ENCODE data around the gene BARX2.

The BARX2 gene

DNA sequence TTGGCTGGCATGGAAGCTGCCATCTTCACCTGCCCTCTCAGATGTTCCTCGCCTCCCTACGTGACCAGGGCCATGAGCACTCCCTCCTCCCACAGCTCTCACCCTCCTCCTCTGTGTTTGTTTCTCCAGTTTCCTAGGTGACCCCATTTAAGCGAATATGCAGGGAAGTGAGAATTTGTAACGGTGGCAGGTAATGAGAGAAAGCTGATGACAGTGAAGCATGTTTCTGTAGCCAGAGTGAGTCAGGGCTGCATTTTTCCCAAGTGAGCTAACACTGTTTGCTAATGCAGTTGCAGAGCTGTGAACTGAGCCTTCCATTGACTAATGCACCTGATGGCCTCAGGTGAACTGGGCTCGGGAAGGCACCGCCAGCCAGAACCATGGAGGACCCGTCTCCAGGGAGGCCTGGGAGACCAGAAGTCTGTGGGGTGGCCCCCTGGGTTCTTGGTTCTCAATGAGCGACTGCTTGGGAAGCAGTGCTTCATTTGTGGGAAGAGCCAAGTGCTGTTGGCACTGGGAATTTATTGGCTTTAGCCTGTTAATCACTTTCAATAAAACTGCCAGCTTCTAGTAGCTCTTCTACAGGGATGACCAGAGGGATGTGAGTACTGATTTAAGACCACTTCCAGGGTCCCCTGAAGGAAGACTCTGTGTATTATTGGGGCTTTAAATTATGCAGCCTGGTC lies 64.5 kb downstream of the BARX2 start:
- no peak for DNase-seq

DNA sequence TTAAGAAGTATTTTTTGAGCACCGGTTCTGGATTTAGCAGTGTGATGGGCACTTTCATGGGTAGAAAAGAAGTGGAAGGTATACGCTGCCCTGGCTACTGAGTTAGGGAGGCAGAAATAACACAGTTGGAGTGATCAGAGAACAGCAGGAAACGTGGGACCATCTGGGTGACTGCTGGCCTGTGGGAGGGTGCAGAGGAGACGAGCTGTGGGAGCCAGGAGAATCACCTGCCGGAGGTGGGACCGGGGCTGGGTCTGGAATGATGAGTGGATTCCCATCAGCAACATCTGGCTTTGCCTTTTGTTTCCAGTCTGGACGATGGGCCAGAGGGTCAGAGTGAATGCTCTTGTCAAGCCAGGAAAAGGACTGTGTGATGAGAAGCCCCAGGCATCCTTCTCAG lies 66.5 kb downstream of the BARX2 start:
- DNase-seq = no peak

DNA sequence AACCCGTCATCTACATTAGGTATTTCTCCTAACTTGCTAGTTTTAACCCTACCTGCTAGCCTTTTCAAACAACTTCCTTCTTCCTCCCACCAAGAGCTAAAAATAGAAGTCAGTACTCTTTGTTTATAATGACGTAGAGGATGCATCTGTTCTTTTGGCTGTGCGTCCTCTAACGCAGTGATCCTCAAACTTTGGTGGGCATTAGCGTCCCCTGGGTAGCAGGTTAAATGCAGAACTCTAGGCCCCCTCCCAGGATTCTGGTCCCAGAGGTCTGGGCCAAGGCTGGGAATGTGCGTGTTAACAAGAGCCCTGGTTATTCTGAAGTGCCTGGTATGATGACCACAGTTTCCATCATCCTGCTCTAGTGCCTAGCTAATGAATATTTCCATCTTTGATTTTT lies 67.6 kb downstream of the BARX2 start:
- DNase-seq = no peak

DNA sequence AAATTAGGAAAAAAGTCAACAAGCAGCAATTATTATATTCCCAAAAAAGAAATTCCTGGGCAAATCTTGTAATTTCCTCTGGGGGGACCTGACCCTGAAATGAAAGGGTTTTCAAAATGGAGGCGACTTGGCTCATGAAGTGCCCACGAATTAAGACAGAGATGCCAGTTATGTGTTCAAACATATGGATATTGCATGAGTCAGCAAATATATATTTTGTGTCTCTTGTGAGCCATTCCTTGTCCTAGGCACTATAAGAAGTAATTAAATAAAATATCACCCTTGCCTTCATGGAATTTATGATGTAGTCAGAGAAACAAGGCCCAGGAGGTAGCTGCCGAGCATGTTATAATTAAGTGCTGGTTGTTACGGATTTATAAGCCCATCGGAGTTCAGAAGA lies 68.6 kb downstream of the BARX2 start:
- no peak for DNase-seq

DNA sequence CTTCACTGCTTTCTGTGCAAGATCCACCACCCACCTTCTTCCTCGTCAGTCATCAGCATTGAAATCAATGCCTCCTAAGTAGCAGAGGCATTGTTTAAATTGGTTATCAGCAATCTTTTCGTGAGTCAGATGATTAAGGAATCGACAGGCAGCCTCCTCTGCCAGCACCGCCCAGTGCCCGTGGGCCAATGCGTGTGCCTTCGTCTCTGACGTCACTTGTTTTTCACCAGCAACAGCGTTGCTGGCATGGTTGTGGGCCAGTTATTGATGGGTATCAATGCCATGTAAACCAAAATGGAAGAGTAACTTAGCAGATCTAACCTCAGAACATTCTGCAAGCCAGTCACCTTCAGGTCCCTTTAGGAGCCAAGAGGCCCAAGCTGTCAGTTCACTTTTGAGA lies 69.6 kb downstream of the BARX2 start:
- no peak for DNase-seq

DNA sequence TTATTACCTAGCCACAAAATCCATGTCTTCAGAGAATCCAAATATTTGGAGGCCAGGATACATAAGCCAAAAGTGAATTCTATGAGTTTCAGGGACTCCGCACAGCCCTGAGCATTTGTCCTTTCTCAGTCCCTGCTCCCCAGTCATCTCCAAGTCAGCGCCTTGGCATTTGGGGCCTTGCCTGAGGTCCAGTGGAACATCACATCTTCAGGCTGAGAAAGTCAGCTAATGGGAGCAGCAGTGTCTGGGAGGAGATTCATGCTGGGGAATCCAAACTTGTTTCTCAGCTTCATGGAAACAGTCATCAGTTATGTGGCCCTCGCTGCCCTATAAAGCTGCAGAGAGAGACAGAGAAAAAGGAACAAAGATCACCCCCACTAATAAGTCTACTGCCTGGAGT lies 70.9 kb downstream of the BARX2 start:
- DNase-seq = no peak

DNA sequence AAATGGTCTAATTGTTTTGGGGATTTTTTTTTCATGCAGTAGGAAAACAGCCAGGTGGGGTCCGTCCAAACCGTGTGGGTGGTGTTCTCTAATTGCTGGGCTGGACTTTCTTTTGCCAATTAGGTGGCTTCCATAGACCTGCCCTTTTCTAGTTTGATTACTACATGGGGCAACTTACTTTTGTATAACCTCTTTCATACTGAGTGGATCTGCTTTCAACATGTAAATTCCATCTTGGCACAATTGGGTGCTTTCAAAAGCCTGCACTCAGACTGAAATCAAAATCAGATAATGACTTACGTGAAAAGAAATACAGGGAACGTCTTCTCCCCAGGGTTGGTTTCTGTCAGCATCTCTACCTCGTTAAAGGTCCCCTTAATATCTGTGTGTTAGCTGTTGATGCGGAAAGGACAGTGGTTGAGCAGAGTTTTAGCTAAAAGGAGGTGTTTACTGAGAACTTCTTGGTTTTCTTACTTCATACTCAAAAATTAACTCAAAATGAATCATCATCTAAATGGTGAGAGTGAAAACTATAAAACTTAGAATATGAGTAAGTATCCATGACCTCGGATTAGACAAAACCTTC lies 72.1 kb downstream of the BARX2 start:
- no peak for DNase-seq

DNA sequence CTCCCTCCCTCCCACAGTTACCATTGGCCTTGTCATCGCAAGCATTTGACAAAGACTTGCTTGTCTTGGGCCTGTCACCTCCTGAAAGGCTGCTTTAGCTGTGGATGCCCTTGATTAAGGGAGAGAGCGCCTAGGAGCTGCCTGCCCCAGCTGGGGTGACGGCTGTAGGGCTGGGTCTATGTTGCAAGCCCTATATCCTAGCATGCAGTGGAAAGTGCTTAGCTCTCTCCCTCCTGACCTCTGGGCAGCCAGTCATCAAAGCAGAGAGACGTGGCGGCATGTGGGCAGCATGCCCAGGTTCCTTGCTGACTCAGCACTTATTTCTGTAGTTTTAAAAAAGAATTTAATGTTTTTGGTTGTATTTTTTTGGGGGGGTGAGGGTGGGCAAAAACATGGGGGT lies 75.9 kb downstream of the BARX2 start:
- DNase-seq = no peak

DNA sequence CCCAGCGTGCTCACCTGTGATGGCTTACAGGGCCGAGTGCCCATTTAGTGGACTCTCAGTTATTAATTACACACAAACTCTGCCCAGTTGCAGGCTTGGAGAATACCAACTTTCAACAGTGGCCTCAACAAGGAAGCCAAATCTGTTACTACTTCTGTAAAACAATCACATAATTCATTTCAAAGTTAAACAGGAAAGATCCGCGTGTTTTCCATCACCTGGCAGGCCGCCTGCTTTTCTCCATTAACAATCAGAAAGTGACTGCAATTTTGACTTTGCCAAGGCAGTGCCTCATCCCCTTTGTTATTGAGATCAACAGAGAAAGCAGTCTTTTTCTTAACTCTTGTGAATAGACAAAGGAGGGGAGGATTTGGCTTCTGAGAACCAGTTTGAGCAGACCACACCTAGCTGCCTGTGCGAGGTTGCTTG lies 77.7 kb downstream of the BARX2 start:
- no peak for DNase-seq

DNA sequence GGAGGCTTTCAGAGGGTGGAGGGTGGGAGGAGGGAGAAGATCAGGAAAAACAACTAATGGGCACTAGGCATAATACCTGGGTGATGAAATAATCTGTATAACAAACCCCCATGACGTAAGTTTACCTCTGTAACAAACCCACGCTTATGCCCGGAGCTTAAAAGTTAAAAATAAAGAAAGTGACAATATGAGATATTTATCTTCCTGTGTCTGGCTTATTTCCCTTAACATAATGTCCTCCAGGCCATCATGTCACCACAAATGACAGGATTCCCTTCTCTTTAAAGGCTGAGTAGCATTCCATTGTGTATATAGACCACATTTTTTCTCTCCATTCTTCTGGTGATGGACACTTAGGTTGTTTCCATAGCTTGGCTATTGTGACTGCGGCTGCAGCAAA lies 79.5 kb downstream of the BARX2 start:
- DNase-seq = no peak

DNA sequence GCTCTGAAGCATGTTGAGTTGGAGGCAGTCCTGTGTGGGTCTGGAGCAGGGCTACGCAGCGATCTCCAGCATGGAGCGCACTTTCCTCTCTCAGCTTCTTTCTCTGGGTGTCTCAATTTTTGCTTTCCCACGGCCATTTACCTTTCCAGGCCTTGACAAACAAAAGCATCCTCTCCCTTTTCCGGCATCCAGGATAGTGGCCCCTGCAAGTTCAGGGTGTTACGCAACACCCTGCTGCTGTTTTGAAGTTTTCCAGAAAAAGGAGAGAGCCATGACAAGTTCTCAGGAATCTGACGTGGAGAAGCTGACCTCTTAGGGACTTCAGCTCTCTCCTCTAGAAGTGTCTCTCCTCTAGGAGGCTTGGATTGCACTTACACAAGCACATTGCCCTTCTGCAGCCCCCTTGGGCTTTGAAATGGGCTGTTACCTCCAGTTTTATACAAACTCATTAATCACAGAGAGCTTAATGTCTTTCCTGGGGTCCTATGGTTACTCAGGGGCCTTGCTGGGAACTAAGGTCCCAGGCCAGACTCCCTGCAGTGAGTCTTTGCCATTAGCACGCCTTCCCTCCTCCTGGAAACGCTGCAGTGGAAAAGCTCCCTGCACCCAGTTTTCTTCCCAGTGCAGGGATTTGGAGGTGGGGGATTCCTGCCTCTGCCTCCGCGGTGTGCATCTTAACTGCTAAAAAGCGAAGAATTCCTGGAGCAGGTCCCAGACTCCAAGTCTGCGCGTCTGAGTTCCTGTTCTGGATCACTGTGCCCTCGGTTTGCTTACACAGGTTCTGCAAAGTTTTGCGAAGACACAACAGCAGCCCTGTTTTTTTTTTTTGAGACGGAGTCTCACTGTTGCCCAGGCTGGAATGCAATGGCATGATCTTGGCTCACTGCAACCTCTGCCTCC lies 80.4 kb downstream of the BARX2 start:
- DNase-seq = no peak

DNA sequence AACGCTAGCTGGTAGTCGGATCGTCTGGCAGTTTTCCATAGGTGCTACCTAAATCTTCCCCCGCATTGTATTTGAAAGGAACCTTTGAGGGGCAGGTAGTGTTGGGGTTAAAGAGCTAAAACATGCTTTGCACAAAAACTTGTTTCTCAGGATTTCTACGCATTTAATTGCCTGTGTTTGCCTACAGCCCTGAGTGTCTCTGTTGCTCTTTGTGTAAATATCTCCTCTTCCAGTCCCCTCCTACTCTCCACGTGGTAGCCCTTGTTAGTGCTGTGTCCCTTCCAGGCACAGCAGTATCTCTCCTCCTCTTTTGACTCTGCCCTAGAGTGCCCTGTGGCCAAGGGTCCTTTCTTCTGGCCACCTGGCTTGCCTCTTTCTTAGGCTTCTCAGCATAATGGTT lies 81.7 kb downstream of the BARX2 start:
- DNase-seq = no peak

DNA sequence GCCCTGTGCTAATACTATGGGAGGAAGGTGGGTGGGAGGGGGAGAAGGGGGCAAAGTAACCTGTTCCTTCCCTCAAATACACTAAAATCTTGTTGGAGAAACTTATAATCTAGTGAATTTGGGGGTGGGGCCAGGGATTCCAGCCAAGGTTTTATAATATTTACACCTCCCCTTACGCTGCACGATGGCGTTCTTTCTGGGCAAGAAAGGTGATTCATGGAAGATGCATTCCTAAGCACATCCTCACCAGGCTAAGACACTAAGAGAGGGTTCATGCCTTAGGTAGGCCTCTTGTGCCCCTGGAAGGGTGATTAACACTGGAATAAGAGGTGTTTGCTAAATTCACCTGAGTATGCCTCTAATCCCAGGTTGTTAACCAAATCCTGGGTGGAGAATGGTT lies 82.6 kb downstream of the BARX2 start:
- DNase-seq = no peak

DNA sequence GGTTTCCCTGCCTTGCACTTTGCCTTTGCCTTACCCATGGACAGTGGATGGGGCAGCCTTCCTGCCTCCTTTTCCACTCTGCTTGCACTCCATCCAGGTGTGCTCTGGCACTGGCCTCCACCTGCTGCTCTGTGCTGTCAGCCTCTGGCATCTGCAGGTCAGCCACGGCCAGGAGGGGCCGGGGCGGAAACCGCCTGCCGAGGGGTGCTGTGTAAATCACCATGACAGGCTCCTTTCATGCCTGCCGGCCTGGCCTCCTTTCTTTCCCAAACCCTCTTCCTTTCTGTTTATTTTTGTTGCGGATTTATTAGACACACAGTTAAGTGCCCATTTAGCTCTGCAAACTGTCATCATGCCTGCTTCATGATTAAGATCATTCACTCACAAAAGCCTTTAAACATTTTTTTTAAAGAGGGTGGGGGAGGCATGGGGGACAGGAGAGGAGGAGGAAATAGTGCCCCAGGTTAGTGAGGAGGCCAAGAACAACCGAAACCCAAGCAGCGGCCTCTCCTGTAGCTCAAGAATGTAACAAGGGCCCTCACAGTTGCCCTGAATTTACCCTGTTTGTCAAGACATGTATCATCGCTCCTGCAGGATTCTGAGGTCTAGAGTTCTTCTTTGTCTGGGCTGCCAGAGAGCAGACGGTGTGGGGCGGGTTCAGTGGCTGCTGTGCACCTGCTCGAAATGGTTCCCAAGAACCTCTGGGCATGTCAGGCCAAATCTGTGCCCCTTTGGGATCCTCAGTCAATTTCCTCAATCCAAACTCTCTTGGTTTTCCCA lies 83.3 kb downstream of the BARX2 start:
- no peak for DNase-seq

DNA sequence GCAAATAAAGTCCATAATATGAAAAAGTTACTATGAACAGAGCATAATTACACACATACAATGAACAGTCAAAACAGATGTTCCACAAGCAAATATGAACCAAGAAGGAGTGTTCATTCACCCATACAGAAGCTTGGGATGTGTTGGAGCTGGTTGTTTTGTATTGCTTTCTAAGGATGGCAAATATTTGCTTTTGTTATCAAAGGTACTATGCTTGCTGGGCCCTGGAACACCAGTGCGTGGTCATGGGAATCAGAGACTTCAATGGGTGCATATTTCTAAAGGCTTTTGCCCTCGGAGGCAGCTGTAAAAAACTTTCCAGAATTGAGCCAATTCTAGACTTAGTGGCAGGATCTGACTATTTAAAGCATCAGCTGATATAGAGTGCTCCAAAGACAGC lies 85.1 kb downstream of the BARX2 start:
- DNase-seq = no peak

DNA sequence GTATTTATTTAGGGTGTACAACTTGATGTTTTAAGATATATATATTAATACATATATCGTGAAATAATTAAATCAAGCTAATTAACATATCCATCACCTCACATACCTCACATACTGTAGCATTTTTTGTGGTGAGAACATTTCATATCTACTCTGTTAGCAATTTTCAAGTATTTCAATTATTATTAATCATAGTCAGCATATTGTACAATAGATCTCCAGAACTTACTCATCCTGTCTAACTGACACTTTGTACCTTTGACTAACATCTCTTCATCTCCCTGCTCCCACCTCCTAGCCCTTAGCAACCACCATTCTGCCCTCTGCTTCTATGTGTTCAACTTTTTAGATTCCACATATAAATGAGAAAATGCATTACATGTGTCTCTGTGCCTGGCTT lies 108.4 kb downstream of the BARX2 start:
- DNase-seq = no peak

DNA sequence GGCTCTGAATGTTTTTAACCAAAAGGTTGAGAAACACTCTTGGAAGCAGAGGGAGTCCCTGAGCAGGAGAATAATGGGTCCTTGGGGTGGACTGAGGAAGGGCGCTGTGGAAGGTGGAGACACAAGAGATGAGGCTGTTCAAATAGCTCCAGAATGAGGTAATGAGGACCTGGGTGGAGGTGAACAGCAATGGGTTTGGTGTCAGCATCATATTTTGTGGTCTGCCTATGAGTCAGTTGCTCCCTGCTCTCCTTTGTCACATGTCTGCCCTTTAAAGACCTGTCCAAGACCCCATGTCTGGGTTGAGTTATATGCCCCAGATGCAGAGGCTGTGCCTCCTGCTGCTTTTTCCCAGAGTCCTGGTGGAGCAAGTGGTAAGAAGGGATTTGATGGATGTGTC lies 113.6 kb downstream of the BARX2 start:
- DNase-seq = no peak

DNA sequence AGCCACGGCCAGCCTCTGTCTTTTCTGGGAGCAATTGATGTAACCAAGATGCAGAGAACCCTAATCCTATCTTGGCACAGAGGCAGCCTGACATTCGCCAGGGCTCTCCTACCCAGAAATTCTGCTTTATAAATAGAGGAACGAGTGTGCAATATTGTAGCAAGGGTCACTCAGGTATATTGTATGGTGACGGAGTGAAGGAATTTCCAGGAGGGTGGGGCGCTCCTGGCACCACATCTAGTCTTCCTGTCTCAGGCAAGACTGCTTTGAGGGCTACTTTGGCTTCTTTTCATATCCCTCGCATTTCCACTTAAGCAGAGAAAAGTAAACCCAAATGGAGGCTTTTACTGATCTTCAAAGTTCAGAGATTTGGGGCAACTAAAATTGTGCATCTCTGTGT lies 114.4 kb downstream of the BARX2 start:
- no peak for DNase-seq

DNA sequence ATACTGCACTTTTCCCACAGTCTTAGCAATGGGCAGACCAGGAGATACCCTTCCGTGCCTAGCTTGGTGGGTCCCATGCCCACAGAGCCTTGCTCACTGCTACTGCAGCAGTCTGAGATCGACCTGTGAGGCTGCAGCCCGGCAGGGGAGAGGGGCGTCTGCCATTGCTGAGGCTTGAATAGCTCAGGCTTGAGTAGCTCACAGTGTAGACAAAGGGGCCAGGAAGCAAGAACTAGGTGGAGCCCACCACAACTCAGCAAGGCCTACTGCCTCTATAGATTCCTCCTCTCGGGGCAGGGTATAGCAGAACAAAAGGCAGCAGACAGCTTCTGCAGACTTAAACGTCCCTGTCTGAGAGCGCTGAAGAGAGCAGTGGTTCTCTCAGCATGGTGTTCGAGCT lies 118.1 kb downstream of the BARX2 start:
- DNase-seq = no peak

All from fibroblast of skin of right biceps (primary cell).